H9 (cell line): Measurements from ENCODE around the gene IRF6. TPM values are rescaled to one million over a fixed set of nuclear protein-coding genes. Genes with fewer than 3 reads are reported as not detected.

ENCODE experiments used
- DNase-seq: peaks from one replicate; pipeline ENCODE4 v3.0.0-alpha.2; 2017
- H2AFZ ChIP-seq: one replicate; pipeline ENCODE4 v1.6.1; 2013; ENCODE audit warnings: mild to moderate bottlenecking, low read length, control low read depth, moderate library complexity
- H2AK5ac ChIP-seq: 2 replicates; pipeline ENCODE4 v1.6.1; 2013; ENCODE audit warnings: low read length, control low read depth, mixed read lengths; ENCODE audit not compliant: insufficient read length
- H2BK120ac ChIP-seq: one replicate; pipeline ENCODE4 v1.6.1; 2013; ENCODE audit warnings: low read depth, mild to moderate bottlenecking, low read length, control low read depth, inconsistent platforms; ENCODE audit not compliant: poor library complexity, severe bottlenecking
- H2BK12ac ChIP-seq: 2 replicates; pipeline ENCODE4 v1.6.1; 2013; ENCODE audit warnings: low read length, control low read depth, mixed read lengths, low read depth; ENCODE audit not compliant: insufficient read length
- H2BK15ac ChIP-seq: 2 replicates; pipeline ENCODE4 v1.6.1; 2013; ENCODE audit warnings: low read depth, low read length, control low read depth
- H2BK20ac ChIP-seq: one replicate; pipeline ENCODE4 v1.6.1; 2013; ENCODE audit warnings: low read depth, mild to moderate bottlenecking, low read length, control low read depth, inconsistent platforms; ENCODE audit not compliant: poor library complexity, severe bottlenecking
- H2BK5ac ChIP-seq: 2 replicates; pipeline ENCODE4 v1.6.1; 2013; ENCODE audit warnings: low read length, control low read depth, mixed read lengths; ENCODE audit not compliant: insufficient read length
- H3K14ac ChIP-seq: 2 replicates; pipeline ENCODE4 v1.6.1; 2013; ENCODE audit warnings: low read length, control low read depth; ENCODE audit not compliant: insufficient read depth
- H3K18ac ChIP-seq: 2 replicates; pipeline ENCODE4 v1.6.1; 2013; ENCODE audit warnings: low read depth, mild to moderate bottlenecking, mixed read lengths, low read length, control low read depth; ENCODE audit not compliant: insufficient read length
- H3K23ac ChIP-seq: 2 replicates; pipeline ENCODE4 v1.6.1; 2013; ENCODE audit warnings: low read length, control low read depth, mixed read lengths, low read depth; ENCODE audit not compliant: insufficient read length
- H3K23me2 ChIP-seq: 2 replicates; pipeline ENCODE4 v1.6.1; 2013; ENCODE audit warnings: low read depth, mild to moderate bottlenecking, mixed read lengths, low read length, control low read depth; ENCODE audit not compliant: insufficient read length, poor library complexity, severe bottlenecking
- H3K27ac ChIP-seq: 2 replicates; pipeline ENCODE4 v1.5.1; 2013; ENCODE audit warnings: low read length, control low read depth, mixed read lengths, low read depth; ENCODE audit not compliant: insufficient read length
- H3K27me3 ChIP-seq: 2 replicates; pipeline ENCODE4 v1.6.1; 2013; ENCODE audit warnings: low read length, control low read depth, inconsistent platforms; ENCODE audit not compliant: insufficient read depth
- H3K4ac ChIP-seq: 2 replicates; pipeline ENCODE4 v1.6.1; 2013; ENCODE audit warnings: low read depth, mild to moderate bottlenecking, control low read depth, inconsistent platforms, low read length, moderate library complexity
- H3K4me1 ChIP-seq: 2 replicates; pipeline ENCODE4 v1.6.1; 2013; ENCODE audit warnings: low read length, control low read depth, inconsistent platforms; ENCODE audit not compliant: insufficient read depth
- H3K4me2 ChIP-seq: 2 replicates; pipeline ENCODE4 v1.6.1; 2013; ENCODE audit warnings: low read length, control low read depth, mixed read lengths; ENCODE audit not compliant: insufficient read length, insufficient read depth
- H3K56ac ChIP-seq: 2 replicates; pipeline ENCODE4 v1.6.1; 2013; ENCODE audit warnings: low read depth, mild to moderate bottlenecking, mixed read lengths, low read length, control low read depth; ENCODE audit not compliant: insufficient read length
- H3K79me1 ChIP-seq: 2 replicates; pipeline ENCODE4 v1.6.1; 2013; ENCODE audit warnings: low read depth, mild to moderate bottlenecking, moderate library complexity, low read length, control low read depth, inconsistent platforms; ENCODE audit not compliant: insufficient read depth, poor library complexity, severe bottlenecking
- H3K79me2 ChIP-seq: 2 replicates; pipeline ENCODE4 v1.6.1; 2013; ENCODE audit warnings: low read length, control low read depth, inconsistent platforms; ENCODE audit not compliant: insufficient read depth
- H3K9ac ChIP-seq: 2 replicates; pipeline ENCODE4 v1.6.1; 2013; ENCODE audit warnings: low read length, control low read depth, mixed read lengths; ENCODE audit not compliant: insufficient read length; ENCODE audit errors: extremely low read depth
- H3K9me3 ChIP-seq: one replicate; pipeline ENCODE4 v1.6.1; 2013; ENCODE audit warnings: low read depth, low read length, inconsistent platforms; ENCODE audit not compliant: control insufficient read depth
- H3T11ph ChIP-seq: one replicate; pipeline ENCODE4 v1.6.1; 2013; ENCODE audit warnings: mild to moderate bottlenecking, low read length, control low read depth, inconsistent platforms
- H4K20me1 ChIP-seq: one replicate; pipeline ENCODE4 v1.6.1; 2013; ENCODE audit not compliant: control insufficient read depth, insufficient read length, insufficient read depth
- H4K5ac ChIP-seq: 2 replicates; pipeline ENCODE4 v1.6.1; 2013; ENCODE audit warnings: low read depth, mild to moderate bottlenecking, mixed read lengths, low read length, control low read depth; ENCODE audit not compliant: insufficient read length
- H4K8ac ChIP-seq: replicated peaks from 2 replicates; pipeline ENCODE4 v1.6.1; 2013; ENCODE audit warnings: low read length, control low read depth, mixed read lengths, low read depth; ENCODE audit not compliant: insufficient read length
- H4K91ac ChIP-seq: 2 replicates; pipeline ENCODE4 v1.6.1; 2013; ENCODE audit warnings: low read depth, mild to moderate bottlenecking, moderate library complexity, mixed read lengths, low read length, control low read depth; ENCODE audit not compliant: insufficient read length
- H3K27ac Mint-ChIP-seq, 3 experiments: 2 replicates in 2 of 3; 3 replicates in 1 of 3; pipeline ENCODE4 v1.8.0; 2020 to 2021; ENCODE audit warnings: mixed read lengths in 3 of 3, mild to moderate bottlenecking in 1 of 3, moderate library complexity in 1 of 3
- H3K27me3 Mint-ChIP-seq: 2 replicates; pipeline ENCODE4 v1.8.0; 2021; ENCODE audit warnings: low read depth, mild to moderate bottlenecking, moderate library complexity, mixed read lengths
- H3K36me3 Mint-ChIP-seq, 3 experiments: 2 replicates in 2 of 3; 3 replicates in 1 of 3; pipeline ENCODE4 v1.8.0; 2020 to 2021; ENCODE audit warnings: low read depth in 3 of 3, mixed read lengths in 3 of 3; ENCODE audit not compliant: insufficient read depth in 1 of 3
- H3K4me1 Mint-ChIP-seq, 2 experiments: 2 replicates each; pipeline ENCODE4 v1.8.0; 2020; ENCODE audit warnings: mixed read lengths in 2 of 2
- H3K4me3 Mint-ChIP-seq, 2 experiments: 2 replicates in 1 of 2; 3 replicates in 1 of 2; pipeline ENCODE4 v1.8.0; 2020 to 2021; ENCODE audit warnings: mild to moderate bottlenecking in 2 of 2, mixed read lengths in 2 of 2, moderate library complexity in 1 of 2
- H3K9me3 Mint-ChIP-seq, 2 experiments: 2 replicates in 1 of 2; 3 replicates in 1 of 2; pipeline ENCODE4 v1.8.0; 2020; ENCODE audit warnings: mild to moderate bottlenecking in 2 of 2, mixed read lengths in 2 of 2, moderate library complexity in 1 of 2
- WGBS: extraction: QIAGEN DNeasy Blood & Tissue Kit; methylation state at CpG from one replicate; pipeline ENCODE4 v1.1.7; 2013; ENCODE audit warnings: missing lambda C conversion rate, low lambda C conversion rate, mixed read lengths; ENCODE audit not compliant: insufficient read length; ENCODE audit errors: extremely low coverage; 5-methylcytosine and 5-hydroxymethylcytosine counted together
- total RNA-seq: library from RNA; stranded (reverse); gene quantifications from 2 replicates; pipeline ENCODE4 v1.2.1, GENCODE V29; 2021
- TF ChIP-seq, protein P1 (sequence below): fragments of 200-600 bp; sonication (generic); conservative IDR thresholded peaks from 3 replicates; pipeline ENCODE4 v1.8.0; 2021; ENCODE audit warnings: antibody characterized with exemption, mild to moderate bottlenecking

Gene IRF6
- total RNA-seq, 1 experiment from 2014 or later: 7.1 TPM

- Histone ChIP-seq H3K79me2 (no peaks in the 10 kb centered on the region), H3K4ac (no peak overlapping the region)
- H3K27me3 Mint-ChIP-seq: no peaks in the 10 kb centered on the region
Observed at GRCh38 chr1:209845408-209845725, 39.4 kb upstream of the IRF6 start.

More at GRCh38 chr1:209845408-209845725, 39.4 kb upstream of the IRF6 start:
- Histone ChIP-seq H4K5ac (no peak overlapping the region), H3K14ac (no peak overlapping the region), H3K18ac (no peak overlapping the region), H3K9ac (no peak overlapping the region), H2BK20ac (no peak overlapping the region), H3K56ac (no peak overlapping the region), H3K79me1 (no peaks in the 10 kb centered on the region), H4K91ac (no peak overlapping the region), H3K4me1 (no peaks in the 10 kb centered on the region), H3K23me2 (no peaks in the 10 kb centered on the region), H2AFZ (no peak overlapping the region), H2BK12ac (no peak overlapping the region), H3T11ph (no peak overlapping the region), H2AK5ac (no peak overlapping the region), H4K20me1 (no peaks in the 10 kb centered on the region), H4K8ac (no peak overlapping the region), H3K27me3 (no peaks in the 10 kb centered on the region), H3K4me2 (no peak overlapping the region), H3K27ac (no peak overlapping the region), H2BK5ac (no peak overlapping the region), H2BK120ac (no peak overlapping the region), H2BK15ac (no peak overlapping the region), H3K23ac (no peak overlapping the region), H3K9me3 (no peaks in the 10 kb centered on the region)
- DNase-seq: no peak
- TF ChIP-seq, protein P1, sequence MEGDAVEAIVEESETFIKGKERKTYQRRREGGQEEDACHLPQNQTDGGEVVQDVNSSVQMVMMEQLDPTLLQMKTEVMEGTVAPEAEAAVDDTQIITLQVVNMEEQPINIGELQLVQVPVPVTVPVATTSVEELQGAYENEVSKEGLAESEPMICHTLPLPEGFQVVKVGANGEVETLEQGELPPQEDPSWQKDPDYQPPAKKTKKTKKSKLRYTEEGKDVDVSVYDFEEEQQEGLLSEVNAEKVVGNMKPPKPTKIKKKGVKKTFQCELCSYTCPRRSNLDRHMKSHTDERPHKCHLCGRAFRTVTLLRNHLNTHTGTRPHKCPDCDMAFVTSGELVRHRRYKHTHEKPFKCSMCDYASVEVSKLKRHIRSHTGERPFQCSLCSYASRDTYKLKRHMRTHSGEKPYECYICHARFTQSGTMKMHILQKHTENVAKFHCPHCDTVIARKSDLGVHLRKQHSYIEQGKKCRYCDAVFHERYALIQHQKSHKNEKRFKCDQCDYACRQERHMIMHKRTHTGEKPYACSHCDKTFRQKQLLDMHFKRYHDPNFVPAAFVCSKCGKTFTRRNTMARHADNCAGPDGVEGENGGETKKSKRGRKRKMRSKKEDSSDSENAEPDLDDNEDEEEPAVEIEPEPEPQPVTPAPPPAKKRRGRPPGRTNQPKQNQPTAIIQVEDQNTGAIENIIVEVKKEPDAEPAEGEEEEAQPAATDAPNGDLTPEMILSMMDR: no peak
- no peaks in the 10 kb centered on the region for H3K9me3 Mint-ChIP-seq
- no peaks in the 10 kb centered on the region for H3K4me1 Mint-ChIP-seq
- no peak overlapping the region for H3K27ac Mint-ChIP-seq
- peaks cover 9 to 67% (median 44%) of the 10 kb centered on the region in 3 experiments; a peak in 6 of 7 replicates for H3K36me3 Mint-ChIP-seq
- no CpG with 5 or more reads among the region's 1 CpG for WGBS
- no peak overlapping the region for H3K4me3 Mint-ChIP-seq
